DND-41 (cell line): ENCODE data around the gene FLVCR2.
"Not testable (repeated sequence)": the region's sequence is repeated elsewhere in the genome, so short reads cannot be mapped to it uniquely, and the experiment has no call there.

Experiments used
- ATAC-seq: fragments of 200-7000 bp; cut with Tn5 transposase; 3 replicates; pipeline ENCODE4 v1.9.1; 2021; ENCODE audit warnings: low read depth; ENCODE audit not compliant: insufficient read depth
- DNase-seq: peaks from one replicate; pipeline ENCODE4 v3.0.0-alpha.2; 2020
- H2AFZ ChIP-seq: 2 replicates; pipeline ENCODE4 v1.6.0; 2012; ENCODE audit warnings: low read depth, low read length
- H3K27ac ChIP-seq: 2 replicates; pipeline ENCODE4 v1.5.1; 2012; ENCODE audit warnings: low read length, inconsistent platforms
- H3K27me3 ChIP-seq: fragments of 200-600 bp; sonication (generic); 2 replicates; pipeline ENCODE4 v1.6.0; 2012; ENCODE audit warnings: low read length, mild to moderate bottlenecking, inconsistent platforms; ENCODE audit not compliant: insufficient read depth, poor library complexity
- H3K36me3 ChIP-seq: 2 replicates; pipeline ENCODE4 v1.5.1; 2012; ENCODE audit warnings: low read length, inconsistent platforms; ENCODE audit not compliant: insufficient read depth
- H3K4me1 ChIP-seq: 2 replicates; pipeline ENCODE4 v1.5.1; 2012; ENCODE audit warnings: mild to moderate bottlenecking, low read length; ENCODE audit not compliant: insufficient read depth
- H3K4me2 ChIP-seq: 2 replicates; pipeline ENCODE4 v1.6.0; 2012; ENCODE audit warnings: mild to moderate bottlenecking, moderate library complexity, low read length, inconsistent platforms; ENCODE audit not compliant: insufficient read depth
- H3K4me3 ChIP-seq, 2 experiments: fragments of 200-600 bp in 1 of 2; shearing (Covaris generic) in 1 of 2; 2 replicates each; pipeline ENCODE4 v1.5.1; 2012 to 2016; ENCODE audit warnings: inconsistent platforms in 2 of 2, low read length in 2 of 2, mild to moderate bottlenecking in 2 of 2, low read depth in 1 of 2, moderate library complexity in 1 of 2
- H3K79me2 ChIP-seq: 2 replicates; pipeline ENCODE4 v1.6.0; 2012; ENCODE audit warnings: low read length, inconsistent platforms; ENCODE audit not compliant: insufficient read depth
- H3K9ac ChIP-seq: 2 replicates; pipeline ENCODE4 v1.6.0; 2012; ENCODE audit warnings: low read depth, mild to moderate bottlenecking, inconsistent platforms, low read length, moderate library complexity
- H3K9me3 ChIP-seq: 2 replicates; pipeline ENCODE4 v1.5.1; 2012; ENCODE audit warnings: low read length, moderate library complexity, mild to moderate bottlenecking, inconsistent platforms; ENCODE audit not compliant: insufficient read depth, severe bottlenecking
- H4K20me1 ChIP-seq: 2 replicates; pipeline ENCODE4 v1.6.0; 2012; ENCODE audit warnings: low read length; ENCODE audit not compliant: insufficient read depth
- CTCF ChIP-seq: IDR thresholded peaks from 2 replicates; pipeline ENCODE4 v1.5.1; 2012; ENCODE audit warnings: borderline replicate concordance, low read length, moderate library complexity, mild to moderate bottlenecking; ENCODE audit not compliant: poor library complexity, severe bottlenecking; ENCODE audit errors: extremely low read depth
- EZH2 ChIP-seq: IDR thresholded peaks from 3 replicates; pipeline ENCODE4 v1.6.1; 2012; ENCODE audit warnings: borderline replicate concordance, low read depth, mild to moderate bottlenecking, moderate library complexity, low read length, inconsistent platforms; ENCODE audit not compliant: severe bottlenecking

Gene FLVCR2

GRCh38 chr14:75690010-75690409 lies 111.6 kb downstream of the FLVCR2 start:
- TF ChIP-seq CTCF (no peak), EZH2 (no peak)
- H4K20me1 ChIP-seq: no peaks in the 10 kb centered on the region
- no peak for DNase-seq
- H3K27ac ChIP-seq: no peak overlapping the region
- no peak overlapping the region for H3K4me3 ChIP-seq
- no peak for ATAC-seq
- no peaks in the 10 kb centered on the region for H3K9me3 ChIP-seq
- no peaks in the 10 kb centered on the region for H3K4me1 ChIP-seq
- H3K36me3 ChIP-seq: peaks cover 54% of the 10 kb centered on the region
- no peaks in the 10 kb centered on the region for H3K27me3 ChIP-seq
- H3K9ac ChIP-seq: no peak overlapping the region
- no peak overlapping the region for H2AFZ ChIP-seq
- H3K4me2 ChIP-seq: no peak overlapping the region
- H3K79me2 ChIP-seq: no peaks in the 10 kb centered on the region

DNA sequence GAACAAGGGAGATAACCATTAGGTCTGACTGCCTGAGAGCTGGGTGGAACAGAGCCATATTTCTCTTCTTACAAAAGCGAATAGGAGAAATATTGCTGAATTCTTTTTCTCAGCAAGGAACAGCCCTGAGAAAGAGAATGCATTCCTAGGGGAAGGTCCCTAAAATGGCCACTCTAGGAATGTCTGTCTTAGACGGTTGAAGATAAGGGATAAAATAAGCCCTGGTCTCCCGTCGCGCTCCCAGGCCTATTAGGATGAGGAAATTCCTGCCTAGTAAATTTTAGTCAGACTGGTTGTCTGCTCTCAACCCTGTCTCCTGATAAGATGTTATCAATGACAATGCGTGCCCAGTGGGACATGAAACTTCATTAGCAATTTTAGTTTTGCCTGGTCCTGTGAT lies 116.6 kb downstream of the FLVCR2 start:
- H4K20me1 ChIP-seq, DNase-seq: not testable (repeated sequence)
- peaks cover 78% of the 10 kb centered on the region for H3K36me3 ChIP-seq

DNA sequence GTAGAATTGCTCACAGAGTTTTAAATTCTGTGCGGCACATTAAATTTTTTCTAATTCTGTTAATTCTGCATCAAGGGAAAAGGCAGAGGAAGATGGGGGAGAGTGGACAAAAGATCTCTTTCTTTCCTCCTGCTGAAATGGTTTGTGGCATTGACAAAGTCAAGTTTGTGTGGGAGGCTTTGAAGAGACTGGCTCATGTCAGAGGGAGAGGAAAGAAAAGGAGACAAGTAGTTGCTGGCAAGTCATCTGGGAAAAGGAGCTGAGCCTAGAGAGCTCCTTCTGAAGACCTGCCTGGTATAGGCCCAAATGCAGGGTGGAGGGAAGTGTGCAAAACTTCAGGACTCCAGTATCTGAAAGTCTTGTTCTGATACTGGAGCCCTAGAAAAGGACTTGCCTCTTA lies 119.0 kb downstream of the FLVCR2 start:
- TF ChIP-seq CTCF: no peak
- no peak for TF ChIP-seq EZH2
- Histone ChIP-seq H2AFZ (no peak overlapping the region), H3K4me3 (no peak overlapping the region), H3K4me2 (no peak overlapping the region), H3K9ac (no peak overlapping the region), H3K4me1 (no peaks in the 10 kb centered on the region), H3K79me2 (no peaks in the 10 kb centered on the region), H4K20me1 (no peaks in the 10 kb centered on the region), H3K9me3 (no peaks in the 10 kb centered on the region), H3K36me3 (peaks cover 78% of the 10 kb centered on the region), H3K27me3 (no peaks in the 10 kb centered on the region), H3K27ac (no peak overlapping the region)
- no peak for DNase-seq
- ATAC-seq: no peak

More for the DNA sequence above, 116.6 kb downstream of the FLVCR2 start:
- H3K27me3 ChIP-seq, H2AFZ ChIP-seq, H3K4me1 ChIP-seq, H3K4me2 ChIP-seq, ATAC-seq, H3K9me3 ChIP-seq, H3K4me3 ChIP-seq, H3K27ac ChIP-seq, H3K9ac ChIP-seq, H3K79me2 ChIP-seq: not testable (repeated sequence)
